Fibroblast of villous mesenchyme (primary cell): Measurements from ENCODE around the gene SLC19A3. TPM values are rescaled to one million over a fixed set of nuclear protein-coding genes. Genes with fewer than 3 reads are reported as not detected.
"Not testable (repeated sequence)": the region's sequence is repeated elsewhere in the genome, so short reads cannot be mapped to it uniquely, and the experiment has no call there.

Experiments used
- DNase-seq: peaks from one replicate; pipeline ENCODE4 v3.0.0-alpha.2; 2010; ENCODE audit warnings: low read depth
- H3K4me3 ChIP-seq: 2 replicates; pipeline ENCODE4 v1.5.1; 2011; ENCODE audit warnings: low read depth, mild to moderate bottlenecking, low read length
- CTCF ChIP-seq: IDR thresholded peaks from 2 replicates; pipeline ENCODE4 v1.5.1; 2012; ENCODE audit warnings: low read depth, mild to moderate bottlenecking, low read length; ENCODE audit not compliant: insufficient read depth
- total RNA-seq: library from RNA; depleted of rRNA; stranded (reverse); fragments of >200 nt; gene quantifications from 2 replicates; pipeline ENCODE4 v1.2.3, GENCODE V29; 2012

Gene SLC19A3
- total RNA-seq, 1 donor: under 0.01 TPM

GRCh38 chr2:227674485-227674884 lies 43.3 kb downstream of the SLC19A3 start:
- TF ChIP-seq CTCF: no peak
- peak; percentile 19 for DNase-seq
- H3K4me3 ChIP-seq: no peak overlapping the region

GRCh38 chr2:227673620-227674019 lies 44.2 kb downstream of the SLC19A3 start:
- not testable (repeated sequence) for DNase-seq, H3K4me3 ChIP-seq

GRCh38 chr2:227671170-227671905 lies 46.5 kb downstream of the SLC19A3 start:
- H3K4me3 ChIP-seq: no peak overlapping the region
- no peak for TF ChIP-seq CTCF
- DNase-seq: peak; percentile 41

GRCh38 chr2:227666631-227667170 lies 51.1 kb downstream of the SLC19A3 start, which contains the start of gene SCYGR5:
TSS of gene SCYGR5 (plus strand) at chr2:227666804. CDS start at chr2:227666804, 0 bp downstream.
- not testable (repeated sequence) for H3K4me3 ChIP-seq, DNase-seq

- TF ChIP-seq CTCF: no peak
- H3K4me3 ChIP-seq: no peak overlapping the region
- DNase-seq: no peak
Observed at GRCh38 chr2:227665189-227665940, 52.5 kb downstream of the SLC19A3 start.

GRCh38 chr2:227661827-227662226 lies 56.0 kb downstream of the SLC19A3 start:
- no peak overlapping the region for H3K4me3 ChIP-seq
- TF ChIP-seq CTCF: no peak
- DNase-seq: no peak

- no peak for DNase-seq
- no peak for TF ChIP-seq CTCF
Observed at GRCh38 chr2:227661025-227661649, 56.7 kb downstream of the SLC19A3 start.

More at GRCh38 chr2:227661025-227661649, 56.7 kb downstream of the SLC19A3 start:
- H3K4me3 ChIP-seq: no peak overlapping the region
